ENCODE results near the gene PPIA.
"Not testable (repeated sequence)": the region's sequence is repeated elsewhere in the genome, so short reads cannot be mapped to it uniquely, and the experiment has no call there.

Gene PPIA

DNA sequence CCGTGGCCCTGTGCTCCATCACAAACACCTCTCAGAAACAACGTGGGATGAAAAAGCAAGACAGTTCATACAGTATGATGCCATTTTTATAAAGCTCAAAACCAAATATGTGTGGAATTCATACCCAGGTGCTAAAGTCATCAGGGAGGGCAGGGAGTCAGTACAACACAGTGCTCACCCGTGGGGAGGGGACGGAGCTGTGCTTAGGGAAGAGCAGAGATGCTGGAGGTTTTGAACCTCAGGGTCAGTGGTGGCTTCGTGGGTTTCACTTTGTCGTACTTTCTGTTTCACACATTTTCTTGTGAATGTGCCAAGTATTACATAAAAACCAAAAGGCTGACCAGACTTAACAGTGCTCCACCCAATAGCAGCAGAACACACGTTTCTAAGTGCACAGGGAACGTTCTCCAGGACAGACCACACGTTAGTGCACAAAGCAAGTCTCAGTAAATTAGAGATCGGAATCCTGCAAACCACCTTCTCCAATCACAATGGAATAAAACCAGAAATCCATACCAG is 26.6 kb upstream of the PPIA start:
- peak overlapping the region; percentile 29; the same call in 1 of the 2 replicates for H3K27ac ChIP-seq
- TF ChIP-seq, protein P1, sequence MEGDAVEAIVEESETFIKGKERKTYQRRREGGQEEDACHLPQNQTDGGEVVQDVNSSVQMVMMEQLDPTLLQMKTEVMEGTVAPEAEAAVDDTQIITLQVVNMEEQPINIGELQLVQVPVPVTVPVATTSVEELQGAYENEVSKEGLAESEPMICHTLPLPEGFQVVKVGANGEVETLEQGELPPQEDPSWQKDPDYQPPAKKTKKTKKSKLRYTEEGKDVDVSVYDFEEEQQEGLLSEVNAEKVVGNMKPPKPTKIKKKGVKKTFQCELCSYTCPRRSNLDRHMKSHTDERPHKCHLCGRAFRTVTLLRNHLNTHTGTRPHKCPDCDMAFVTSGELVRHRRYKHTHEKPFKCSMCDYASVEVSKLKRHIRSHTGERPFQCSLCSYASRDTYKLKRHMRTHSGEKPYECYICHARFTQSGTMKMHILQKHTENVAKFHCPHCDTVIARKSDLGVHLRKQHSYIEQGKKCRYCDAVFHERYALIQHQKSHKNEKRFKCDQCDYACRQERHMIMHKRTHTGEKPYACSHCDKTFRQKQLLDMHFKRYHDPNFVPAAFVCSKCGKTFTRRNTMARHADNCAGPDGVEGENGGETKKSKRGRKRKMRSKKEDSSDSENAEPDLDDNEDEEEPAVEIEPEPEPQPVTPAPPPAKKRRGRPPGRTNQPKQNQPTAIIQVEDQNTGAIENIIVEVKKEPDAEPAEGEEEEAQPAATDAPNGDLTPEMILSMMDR (IDR thresholded peaks at IDR 0.05) = no peak
- no peak for TF ChIP-seq ZFX (IDR thresholded peaks at IDR 0.05; ENCODE audit: borderline replicate concordance)

- TF ChIP-seq, protein P1 (IDR thresholded peaks at IDR 0.05) = no peak
- TF ChIP-seq ZFX (IDR thresholded peaks at IDR 0.05; ENCODE audit: borderline replicate concordance) = no peak
- H3K27ac ChIP-seq = no peak overlapping the region
Measured at GRCh38 chr7:44771358-44771757, 25.1 kb upstream of the PPIA start.

GRCh38 chr7:44772440-44772839 is 24.0 kb upstream of the PPIA start:
- TF ChIP-seq, protein P1 (IDR thresholded peaks at IDR 0.05) = no peak
- no peak overlapping the region for H3K27ac ChIP-seq

DNA sequence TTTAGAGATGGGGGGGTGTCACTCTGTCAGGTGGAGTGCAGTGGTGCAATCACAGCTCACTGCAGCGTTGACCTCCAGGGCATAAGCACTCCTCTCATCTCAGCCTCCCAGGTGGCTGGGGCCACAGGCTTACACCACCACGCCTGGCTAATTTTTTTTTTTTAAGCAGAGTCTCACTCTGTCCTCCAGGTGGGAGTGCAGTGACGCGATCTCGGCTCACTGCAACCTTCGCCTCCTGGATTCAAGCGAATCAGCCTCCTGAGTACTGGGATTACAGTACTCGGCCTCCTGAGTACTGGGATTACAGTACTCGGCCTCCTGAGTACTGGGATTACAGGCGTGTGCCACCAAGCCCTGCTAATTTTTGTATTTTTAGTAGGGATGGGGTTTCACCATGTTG is 23.6 kb upstream of the PPIA start:
- H3K27ac ChIP-seq = no peak overlapping the region
- TF ChIP-seq, protein P1 (IDR thresholded peaks at IDR 0.05) = peak; percentile 24; the same call in 1 of the 2 replicates
- TF ChIP-seq ZFX (IDR thresholded peaks at IDR 0.05; ENCODE audit: borderline replicate concordance) = no peak

GRCh38 chr7:44774486-44774885 is 22.0 kb upstream of the PPIA start:
- not testable (repeated sequence) for H3K27ac ChIP-seq

DNA sequence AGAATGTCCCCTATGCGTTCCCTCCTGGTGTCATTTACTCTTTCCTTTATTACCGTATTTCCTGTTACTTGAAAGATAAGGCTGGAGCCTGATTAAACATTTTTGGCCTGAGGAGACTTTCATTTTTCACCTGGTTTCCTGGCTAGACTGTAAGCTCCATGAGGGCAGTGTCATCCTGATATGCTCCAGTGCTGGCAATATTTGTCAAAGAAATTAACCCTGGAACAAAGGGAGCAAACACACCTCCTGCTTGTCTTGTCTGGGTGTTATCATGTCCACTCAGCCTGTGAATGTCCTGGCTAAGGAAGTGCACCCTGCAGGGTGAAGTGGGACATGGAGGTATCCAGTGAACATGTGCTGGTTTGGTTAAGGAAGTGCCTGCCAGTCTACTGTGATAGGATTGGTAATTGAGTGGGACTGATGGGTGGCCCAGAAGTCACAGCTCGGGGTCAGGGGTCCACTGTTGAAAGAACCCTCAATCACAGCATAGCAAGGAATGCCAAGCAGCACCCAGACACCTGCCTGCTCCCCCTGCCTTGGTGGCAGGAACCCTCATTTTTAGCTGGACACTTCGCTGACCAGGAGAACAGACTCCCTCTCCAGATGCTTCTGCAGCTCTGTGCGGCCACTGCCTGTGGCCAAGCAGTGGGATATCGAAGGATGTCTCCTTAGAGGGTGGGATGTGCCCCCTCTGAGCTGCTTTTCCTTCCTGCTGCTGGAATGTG is 20.9 kb upstream of the PPIA start:
- no peak overlapping the region for H3K27ac ChIP-seq

GRCh38 chr7:44776211-44776610 is 20.3 kb upstream of the PPIA start:
- no peak overlapping the region for H3K27ac ChIP-seq
- TF ChIP-seq, protein P1 (IDR thresholded peaks at IDR 0.05) = no peak
- no peak for TF ChIP-seq ZFX (IDR thresholded peaks at IDR 0.05; ENCODE audit: borderline replicate concordance)

More for the DNA sequence above, 20.9 kb upstream of the PPIA start:
- TF ChIP-seq, protein P1 (IDR thresholded peaks at IDR 0.05) = no peak
- no peak for TF ChIP-seq ZFX (IDR thresholded peaks at IDR 0.05; ENCODE audit: borderline replicate concordance)

Measured in 22Rv1 (cell line).